Measurements from ENCODE around the gene SQSTM1.

DNA sequence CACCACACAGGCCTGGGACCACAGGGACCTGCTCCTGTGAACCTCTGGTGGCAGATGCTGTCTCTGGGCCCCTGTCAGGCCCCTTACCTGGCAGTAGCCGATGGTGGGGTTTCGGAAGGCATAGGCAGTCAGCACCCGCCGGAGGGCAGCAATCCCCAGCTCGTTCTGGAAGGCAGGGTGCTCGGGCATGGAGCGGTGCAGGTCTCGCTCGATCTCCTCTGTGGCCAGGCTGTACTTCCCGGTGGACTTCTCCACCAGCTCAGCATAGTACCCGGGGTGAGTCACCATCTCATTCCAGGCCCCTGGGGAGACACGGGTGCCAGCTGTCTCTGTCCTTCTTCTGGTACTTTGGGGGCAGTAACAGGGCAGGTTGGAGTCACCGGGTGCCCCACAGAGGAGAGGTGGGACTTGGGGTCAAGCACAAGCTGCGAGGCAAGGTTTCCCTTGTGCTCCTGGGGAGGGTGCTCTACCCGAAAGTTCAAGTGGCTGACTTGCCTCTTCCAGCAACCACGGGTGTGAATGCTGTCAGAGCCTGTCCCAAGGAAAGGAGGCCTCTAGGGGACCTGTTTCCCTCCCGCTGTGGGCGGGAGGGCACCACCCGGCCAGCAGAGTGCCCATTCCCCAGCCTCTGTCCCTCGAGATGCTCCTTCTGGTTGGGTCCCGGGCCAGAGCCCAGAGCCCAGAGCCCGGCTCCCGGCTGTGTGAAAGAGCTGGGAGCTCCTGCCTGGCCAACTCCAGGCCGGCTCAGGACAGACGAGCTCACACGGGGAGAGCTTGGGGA, 57.7 kb downstream of the SQSTM1 start:
- TF ChIP-seq, protein P1, sequence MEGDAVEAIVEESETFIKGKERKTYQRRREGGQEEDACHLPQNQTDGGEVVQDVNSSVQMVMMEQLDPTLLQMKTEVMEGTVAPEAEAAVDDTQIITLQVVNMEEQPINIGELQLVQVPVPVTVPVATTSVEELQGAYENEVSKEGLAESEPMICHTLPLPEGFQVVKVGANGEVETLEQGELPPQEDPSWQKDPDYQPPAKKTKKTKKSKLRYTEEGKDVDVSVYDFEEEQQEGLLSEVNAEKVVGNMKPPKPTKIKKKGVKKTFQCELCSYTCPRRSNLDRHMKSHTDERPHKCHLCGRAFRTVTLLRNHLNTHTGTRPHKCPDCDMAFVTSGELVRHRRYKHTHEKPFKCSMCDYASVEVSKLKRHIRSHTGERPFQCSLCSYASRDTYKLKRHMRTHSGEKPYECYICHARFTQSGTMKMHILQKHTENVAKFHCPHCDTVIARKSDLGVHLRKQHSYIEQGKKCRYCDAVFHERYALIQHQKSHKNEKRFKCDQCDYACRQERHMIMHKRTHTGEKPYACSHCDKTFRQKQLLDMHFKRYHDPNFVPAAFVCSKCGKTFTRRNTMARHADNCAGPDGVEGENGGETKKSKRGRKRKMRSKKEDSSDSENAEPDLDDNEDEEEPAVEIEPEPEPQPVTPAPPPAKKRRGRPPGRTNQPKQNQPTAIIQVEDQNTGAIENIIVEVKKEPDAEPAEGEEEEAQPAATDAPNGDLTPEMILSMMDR (IDR thresholded peaks at IDR 0.05), result no peak
- no peak for TF ChIP-seq EP300 (IDR thresholded peaks at IDR 0.05)

All from tibial nerve (tissue), 4 donors.